CD14-positive monocyte (primary cell): ENCODE measurements around the gene PTPN12. TPM values are rescaled to one million over a fixed set of nuclear protein-coding genes. Genes with fewer than 3 reads are reported as not detected.

ENCODE experiments used
- DNase-seq, 3 donors: peaks; one replicate each; pipeline ENCODE4 v3.0.0-alpha.2; 2011 to 2022
- H2AFZ ChIP-seq: 2 replicates; pipeline ENCODE4 v1.6.0; 2012; ENCODE audit warnings: mild to moderate bottlenecking, low read depth, low read length, inconsistent platforms; ENCODE audit not compliant: insufficient read depth, poor library complexity, severe bottlenecking
- H3K27ac ChIP-seq, 2 donors: 1 replicate in 1 of 2; 2 replicates in 1 of 2; pipeline ENCODE4 v1.5.1; 2012 to 2013; ENCODE audit warnings: low read length in 2 of 2, control low read depth in 1 of 2, inconsistent platforms in 1 of 2, low read depth in 1 of 2, mild to moderate bottlenecking in 1 of 2
- H3K27me3 ChIP-seq, 2 donors: one replicate each; pipeline versions ENCODE4 v1.6.0 to v1.6.1; 2011 to 2013; ENCODE audit warnings: low read length in 2 of 2; ENCODE audit not compliant: control insufficient read depth in 2 of 2, insufficient read depth in 2 of 2
- H3K36me3 ChIP-seq, 2 donors: replicated peaks in 1 of 2; 1 replicate in 1 of 2; 2 replicates in 1 of 2; pipeline versions ENCODE4 v1.5.1 to v1.6.1; 2012 to 2013; ENCODE audit warnings: low read length in 2 of 2, control low read depth in 1 of 2, inconsistent platforms in 1 of 2, mild to moderate bottlenecking in 1 of 2; ENCODE audit not compliant: insufficient read depth in 2 of 2, control insufficient read depth in 1 of 2
- H3K4me1 ChIP-seq, 2 donors: 1 replicate in 1 of 2; 2 replicates in 1 of 2; pipeline versions ENCODE4 v1.5.1 to v1.6.1; 2012 to 2013; ENCODE audit warnings: low read length in 2 of 2, control low read depth in 1 of 2, inconsistent platforms in 1 of 2, mild to moderate bottlenecking in 1 of 2, moderate library complexity in 1 of 2; ENCODE audit not compliant: insufficient read depth in 2 of 2, control insufficient read depth in 1 of 2
- H3K4me2 ChIP-seq: replicated peaks from 2 replicates; pipeline ENCODE3; 2012; ENCODE audit warnings: low read length, moderate library complexity, mild to moderate bottlenecking; ENCODE audit not compliant: poor library complexity, severe bottlenecking; ENCODE audit errors: extremely low read depth
- H3K4me3 ChIP-seq, 3 experiments: fragments of 200-600 bp in 1 of 3; sonication (generic) in 1 of 3; replicated peaks in 1 of 3; 1 replicate in 2 of 3; 2 replicates in 1 of 3; pipeline ENCODE4 v1.5.1; 2011 to 2013; ENCODE audit warnings: low read length in 3 of 3, mild to moderate bottlenecking in 3 of 3, control low read depth in 2 of 3, low read depth in 2 of 3, inconsistent platforms in 1 of 3, moderate library complexity in 1 of 3
- H3K79me2 ChIP-seq: 2 replicates; pipeline ENCODE4 v1.6.0; 2012; ENCODE audit warnings: mild to moderate bottlenecking, control low read depth, inconsistent platforms, low read length, moderate library complexity; ENCODE audit not compliant: insufficient read depth
- H3K9ac ChIP-seq: 2 replicates; pipeline ENCODE4 v1.6.0; 2017; ENCODE audit warnings: low read length, mild to moderate bottlenecking; ENCODE audit not compliant: insufficient read depth, poor library complexity, severe bottlenecking
- H3K9me3 ChIP-seq, 2 donors: replicated peaks in 1 of 2; 1 replicate in 1 of 2; 2 replicates in 1 of 2; pipeline versions ENCODE4 v1.5.1 to v1.6.1; 2012 to 2013; ENCODE audit warnings: low read length in 2 of 2, control low read depth in 1 of 2; ENCODE audit not compliant: control insufficient read depth in 1 of 2, insufficient read depth in 1 of 2
- H4K20me1 ChIP-seq: 2 replicates; pipeline ENCODE4 v1.6.0; 2012; ENCODE audit warnings: mild to moderate bottlenecking, low read length, control low read depth, moderate library complexity; ENCODE audit not compliant: insufficient read depth
- H3K27ac Mint-ChIP-seq, 7 donors: one replicate each; pipeline ENCODE4 v1.8.0; 2020; ENCODE audit warnings: mild to moderate bottlenecking in 7 of 7, mixed read lengths in 7 of 7, moderate library complexity in 6 of 7, inconsistent platforms in 2 of 7
- H3K27me3 Mint-ChIP-seq, 3 donors: one replicate each; pipeline ENCODE4 v1.8.0; 2021 to 2022; ENCODE audit warnings: low read depth in 3 of 3, mild to moderate bottlenecking in 3 of 3, mixed read lengths in 3 of 3, moderate library complexity in 3 of 3, inconsistent platforms in 1 of 3
- H3K36me3 Mint-ChIP-seq, 2 donors: one replicate each; pipeline ENCODE4 v1.8.0; 2020; ENCODE audit warnings: mixed read lengths in 2 of 2, inconsistent platforms in 1 of 2, mild to moderate bottlenecking in 1 of 2
- H3K4me1 Mint-ChIP-seq: one replicate; pipeline ENCODE4 v1.8.0; 2020; ENCODE audit warnings: mild to moderate bottlenecking, mixed read lengths
- H3K4me3 Mint-ChIP-seq, 2 donors: one replicate each; pipeline ENCODE4 v1.8.0; 2020; ENCODE audit warnings: mild to moderate bottlenecking in 2 of 2, mixed read lengths in 2 of 2, moderate library complexity in 1 of 2
- H3K9me3 Mint-ChIP-seq, 7 donors: one replicate each; pipeline ENCODE4 v1.8.0; 2020 to 2022; ENCODE audit warnings: mixed read lengths in 7 of 7, mild to moderate bottlenecking in 6 of 7, moderate library complexity in 6 of 7, inconsistent platforms in 2 of 7
- CTCF ChIP-seq: fragments of 200-600 bp; IDR thresholded peaks from one replicate; pipeline ENCODE4 v1.8.0; 2022; ENCODE audit warnings: antibody characterized with exemption, mild to moderate bottlenecking
- WGBS: methylation state at CpG from one replicate; pipeline ENCODE4 v1.1.5; 2013; ENCODE audit warnings: missing lambda C conversion rate; ENCODE audit not compliant: insufficient coverage; 5-methylcytosine and 5-hydroxymethylcytosine counted together
- intact Hi-C, 2 donors: fragments of 100-400 bp; cut with micrococcal nuclease; formaldehyde crosslinking; loops; one replicate each; pipeline versions ENCODE4 v1.15.0 to v1.15.1; 2023
- polyA plus RNA-seq, 3 donors: library from polyadenylated mRNA; depleted of rRNA in 1 of 3; unstranded in 2 of 3; stranded (reverse) in 1 of 3; fragments of 300-500 nt in 2 of 3; fragments of >200 nt in 1 of 3; fragmentation: Illumina TruSeq in 2 of 3; gene quantifications; 1 replicate in 2 of 3; 2 replicates in 1 of 3; pipeline ENCODE4 v1.2.3, GENCODE V29; 2012 to 2021

Gene PTPN12
- polyA plus RNA-seq, 3 donors, result 6.6 to 36.7 (median 11.8) TPM

DNA sequence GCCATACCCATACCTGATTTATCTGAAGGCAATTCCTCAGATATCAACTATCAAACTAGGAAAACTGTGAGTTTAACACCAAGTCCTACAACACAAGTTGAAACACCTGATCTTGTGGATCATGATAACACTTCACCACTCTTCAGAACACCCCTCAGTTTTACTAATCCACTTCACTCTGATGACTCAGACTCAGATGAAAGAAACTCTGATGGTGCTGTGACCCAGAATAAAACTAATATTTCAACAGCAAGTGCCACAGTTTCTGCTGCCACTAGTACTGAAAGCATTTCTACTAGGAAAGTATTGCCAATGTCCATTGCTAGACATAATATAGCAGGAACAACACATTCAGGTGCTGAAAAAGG is 90.2 kb downstream of the PTPN12 start:
- Histone ChIP-seq H2AFZ (no peak overlapping the region), H3K27me3 (no peaks in the 10 kb centered on the region), H3K27ac (peak overlapping the region in 1 of 2 donors; percentile 15), H3K9me3 (no peaks in the 10 kb centered on the region), H3K9ac (no peak overlapping the region), H3K4me3 (no peak overlapping the region), H3K4me1 (peaks cover 4 to 12% of the 10 kb centered on the region in 2 donors), H3K79me2 (peaks cover 22% of the 10 kb centered on the region), H3K4me2 (no peak overlapping the region), H3K36me3 (peaks cover 57 to 90% of the 10 kb centered on the region in 2 donors), H4K20me1 (peaks cover 74% of the 10 kb centered on the region)
- H3K9me3 Mint-ChIP-seq, result no peaks in the 10 kb centered on the region
- DNase-seq, result no peak
- no peak for TF ChIP-seq CTCF
- peaks cover 44 to 71% of the 10 kb centered on the region in 2 donors for H3K36me3 Mint-ChIP-seq
- no peak overlapping the region for H3K27ac Mint-ChIP-seq
- intact Hi-C loops, result no loop called here
- H3K27me3 Mint-ChIP-seq, result no peaks in the 10 kb centered on the region
- peaks cover 12% of the 10 kb centered on the region for H3K4me1 Mint-ChIP-seq
- H3K4me3 Mint-ChIP-seq, result no peak overlapping the region

GRCh38 chr7:77629797-77630196 is 92.7 kb downstream of the PTPN12 start:
- H3K9me3 ChIP-seq, result no peaks in the 10 kb centered on the region
- H3K27me3 Mint-ChIP-seq, result no peaks in the 10 kb centered on the region
- peaks cover 22% of the 10 kb centered on the region for H3K79me2 ChIP-seq
- no peak overlapping the region for H3K4me2 ChIP-seq
- H3K27ac Mint-ChIP-seq, result peak overlapping the region in 1 of 7 donors; percentile 43
- TF ChIP-seq CTCF, result no peak
- intact Hi-C loops, result no loop called here
- peaks cover 12% of the 10 kb centered on the region for H3K4me1 Mint-ChIP-seq
- peaks cover 53 to 93% of the 10 kb centered on the region in 2 donors for H3K36me3 ChIP-seq
- no peak overlapping the region for H3K4me3 ChIP-seq
- no peak overlapping the region for H2AFZ ChIP-seq
- H4K20me1 ChIP-seq, result peaks cover 76% of the 10 kb centered on the region
- H3K9me3 Mint-ChIP-seq, result no peaks in the 10 kb centered on the region
- no peak for DNase-seq
- H3K36me3 Mint-ChIP-seq, result peaks cover 38 to 75% of the 10 kb centered on the region in 2 donors
- H3K4me1 ChIP-seq, result peaks cover 4 to 12% of the 10 kb centered on the region in 2 donors
- no peak overlapping the region for H3K4me3 Mint-ChIP-seq
- no peak overlapping the region for H3K9ac ChIP-seq
- no peaks in the 10 kb centered on the region for H3K27me3 ChIP-seq
- H3K27ac ChIP-seq, result no peak overlapping the region
- no CpG with 5 or more reads among the region's 4 CpGs for WGBS
